T-helper 1 cell treated with Interleukin-12 subunit alpha and Interleukin-12 subunit beta and Interleukin-4 antibody, amounts not matched to agents 30 μg/mL and 1 μg/mL, for 36 hours (primary cell): ENCODE measurements around the gene ABHD17A.
A peak's percentile ranks its signal among the peaks of the same experiment; 100 is the strongest.

Experiments
- H3K27ac Mint-ChIP-seq: one replicate; pipeline ENCODE4 v1.8.0; 2021; ENCODE audit warnings: mild to moderate bottlenecking, mixed read lengths
- H3K27me3 Mint-ChIP-seq: one replicate; pipeline ENCODE4 v1.8.0; 2021; ENCODE audit warnings: low read depth, mixed read lengths
- H3K36me3 Mint-ChIP-seq: one replicate; pipeline ENCODE4 v1.8.0; 2021; ENCODE audit warnings: low read depth, mixed read lengths
- H3K4me1 Mint-ChIP-seq: one replicate; pipeline ENCODE4 v1.8.0; 2021; ENCODE audit warnings: low read depth, mixed read lengths
- H3K4me3 Mint-ChIP-seq: one replicate; pipeline ENCODE4 v1.8.0; 2021; ENCODE audit warnings: mild to moderate bottlenecking, moderate library complexity, mixed read lengths
- H3K9me3 Mint-ChIP-seq: one replicate; pipeline ENCODE4 v1.8.0; 2021; ENCODE audit warnings: mixed read lengths

ABHD17A gene

DNA sequence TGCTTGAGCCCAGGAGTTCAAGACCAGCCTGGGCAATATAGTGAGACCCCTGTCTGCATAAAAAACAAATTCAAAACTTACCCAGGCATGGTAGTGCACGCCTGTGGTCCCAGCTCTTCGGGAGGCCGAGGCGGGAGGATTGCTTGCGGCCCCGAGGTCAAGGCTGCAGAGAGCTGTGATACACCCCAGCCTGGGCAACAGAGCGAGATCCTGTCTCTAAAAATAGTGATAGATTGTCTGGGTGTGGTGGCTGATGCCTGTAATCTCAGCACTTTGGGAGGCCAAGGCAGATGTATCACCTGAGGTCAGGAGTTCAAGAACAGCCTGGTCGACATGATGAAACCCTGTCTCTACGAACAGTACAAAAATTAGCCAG is 18.0 kb downstream of the ABHD17A start:
- H3K4me1 Mint-ChIP-seq = peaks cover 14% of the 10 kb centered on the region
- H3K27me3 Mint-ChIP-seq = no peaks in the 10 kb centered on the region
- no peaks in the 10 kb centered on the region for H3K9me3 Mint-ChIP-seq
- H3K4me3 Mint-ChIP-seq = no peak overlapping the region
- peaks cover 6% of the 10 kb centered on the region for H3K36me3 Mint-ChIP-seq
- no peak overlapping the region for H3K27ac Mint-ChIP-seq

DNA sequence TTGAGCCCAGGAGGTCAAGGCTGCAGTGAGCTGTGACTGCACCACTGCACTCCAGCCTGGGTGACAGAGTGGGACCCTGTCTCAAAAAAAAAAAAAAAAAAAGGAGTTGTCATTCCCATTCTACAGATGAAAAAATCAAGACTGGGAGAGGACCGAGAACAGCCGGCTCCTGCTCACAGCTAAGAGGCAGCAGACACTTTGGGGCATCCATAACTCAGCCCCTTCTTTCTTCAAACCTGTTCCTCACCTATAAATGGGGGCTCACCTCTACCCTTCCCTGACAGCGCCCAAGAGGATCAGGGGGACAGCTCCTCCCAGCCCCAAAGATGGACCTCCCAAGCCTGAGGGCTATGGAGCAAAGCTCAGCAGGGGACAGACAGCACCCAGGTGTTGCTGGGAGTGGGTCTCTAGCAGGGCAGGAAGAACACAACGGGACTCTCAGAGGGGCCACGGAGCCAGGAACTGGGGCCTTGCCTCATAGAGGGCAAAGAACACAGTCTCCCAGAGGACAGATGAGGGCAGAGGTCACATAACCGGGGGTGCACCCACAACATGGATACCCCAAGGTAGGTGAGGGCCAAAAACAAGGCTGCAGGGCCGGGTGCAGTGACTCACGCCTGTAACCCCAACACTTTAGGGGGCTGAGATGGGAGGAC is 18.5 kb downstream of the ABHD17A start:
- H3K4me3 Mint-ChIP-seq = no peak overlapping the region
- peaks cover 6% of the 10 kb centered on the region for H3K36me3 Mint-ChIP-seq

DNA sequence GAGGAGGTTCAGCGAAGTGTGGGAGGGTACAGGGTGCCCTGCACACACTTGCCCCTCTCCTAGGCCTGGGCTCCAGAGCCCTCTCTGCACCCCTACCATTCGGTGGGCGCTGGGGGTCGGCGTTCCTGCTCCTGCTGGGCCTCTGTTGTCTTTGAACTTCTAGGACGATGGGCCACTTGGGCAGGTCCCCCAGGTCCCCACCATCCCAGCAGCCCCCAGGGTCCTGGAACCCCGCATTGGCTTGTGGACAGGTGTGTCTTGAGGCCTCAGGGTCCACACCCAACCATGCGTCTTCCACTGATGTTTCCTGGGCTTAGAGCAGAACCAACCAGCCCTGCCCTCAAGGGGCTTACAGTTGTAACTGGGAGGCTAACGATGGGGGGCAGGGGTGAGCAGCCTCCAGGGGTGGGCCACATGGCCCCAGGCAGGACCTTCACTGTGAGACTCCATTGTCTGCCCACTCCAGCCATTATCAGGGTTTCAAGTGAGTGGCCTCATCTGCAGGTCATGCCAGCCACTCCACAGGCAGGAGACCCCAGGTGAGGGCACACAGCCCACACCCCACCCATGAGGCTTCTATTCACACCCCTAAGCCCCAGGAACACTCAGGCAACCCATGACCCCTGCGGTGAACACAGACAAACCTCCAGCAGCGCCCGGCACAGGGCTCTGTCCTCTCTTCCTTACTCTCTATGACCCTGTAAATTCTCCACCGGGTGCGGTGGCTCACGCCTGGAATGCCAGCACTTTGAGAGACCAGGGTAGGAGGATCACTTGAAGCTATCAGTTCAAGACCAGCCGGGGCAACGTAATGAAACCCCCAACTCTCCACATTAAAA is 19.9 kb downstream of the ABHD17A start:
- Mint-ChIP-seq H3K27ac (peak overlapping the region; percentile 45), H3K9me3 (no peaks in the 10 kb centered on the region), H3K4me3 (peak overlapping the region; percentile 67), H3K4me1 (peaks cover 22% of the 10 kb centered on the region), H3K27me3 (no peaks in the 10 kb centered on the region), H3K36me3 (peaks cover 3% of the 10 kb centered on the region)

More for the DNA sequence above, 18.5 kb downstream of the ABHD17A start:
- H3K9me3 Mint-ChIP-seq = no peaks in the 10 kb centered on the region
- H3K27ac Mint-ChIP-seq = no peak overlapping the region
- no peaks in the 10 kb centered on the region for H3K27me3 Mint-ChIP-seq
- H3K4me1 Mint-ChIP-seq = peaks cover 14% of the 10 kb centered on the region

DNA sequence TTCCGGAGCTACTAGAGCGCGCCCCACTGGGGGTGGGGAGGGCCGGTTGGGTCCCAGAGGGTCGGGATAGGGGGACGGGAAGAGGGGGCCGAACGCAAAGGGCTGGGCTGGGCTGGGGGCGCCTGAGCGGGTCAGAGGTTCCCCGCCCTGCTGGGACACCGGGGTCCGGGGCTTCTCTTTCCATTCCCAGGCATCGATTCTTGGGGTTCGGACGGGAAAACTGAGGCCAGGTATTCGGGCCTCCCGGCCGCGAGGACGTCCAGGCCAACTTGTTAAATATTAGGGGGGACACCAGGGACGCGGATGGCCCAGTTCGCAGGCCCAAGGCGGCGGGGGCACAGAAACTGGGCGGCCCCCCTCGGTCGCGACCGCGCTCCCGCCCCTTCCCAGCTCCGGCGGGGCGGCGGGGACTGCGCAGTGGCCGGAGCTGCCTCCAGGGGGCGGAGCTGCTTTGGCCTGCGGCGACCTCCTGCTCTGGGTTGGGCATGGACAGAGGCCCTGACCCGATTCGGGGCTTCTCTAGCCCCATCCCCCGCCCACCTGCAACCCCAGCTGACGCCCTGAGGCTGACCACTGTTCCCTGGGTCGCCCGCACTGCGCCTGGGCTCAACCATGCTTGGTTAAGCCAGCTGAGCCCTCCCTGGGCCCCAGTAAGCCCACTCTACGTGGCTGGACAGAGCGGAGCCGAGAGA is 20.7 kb downstream of the ABHD17A start:
- Mint-ChIP-seq H3K4me1 (peaks cover 21% of the 10 kb centered on the region), H3K36me3 (peaks cover 3% of the 10 kb centered on the region), H3K9me3 (no peaks in the 10 kb centered on the region), H3K4me3 (peak overlapping the region; percentile 68), H3K27ac (peak overlapping the region; percentile 69), H3K27me3 (no peaks in the 10 kb centered on the region)

DNA sequence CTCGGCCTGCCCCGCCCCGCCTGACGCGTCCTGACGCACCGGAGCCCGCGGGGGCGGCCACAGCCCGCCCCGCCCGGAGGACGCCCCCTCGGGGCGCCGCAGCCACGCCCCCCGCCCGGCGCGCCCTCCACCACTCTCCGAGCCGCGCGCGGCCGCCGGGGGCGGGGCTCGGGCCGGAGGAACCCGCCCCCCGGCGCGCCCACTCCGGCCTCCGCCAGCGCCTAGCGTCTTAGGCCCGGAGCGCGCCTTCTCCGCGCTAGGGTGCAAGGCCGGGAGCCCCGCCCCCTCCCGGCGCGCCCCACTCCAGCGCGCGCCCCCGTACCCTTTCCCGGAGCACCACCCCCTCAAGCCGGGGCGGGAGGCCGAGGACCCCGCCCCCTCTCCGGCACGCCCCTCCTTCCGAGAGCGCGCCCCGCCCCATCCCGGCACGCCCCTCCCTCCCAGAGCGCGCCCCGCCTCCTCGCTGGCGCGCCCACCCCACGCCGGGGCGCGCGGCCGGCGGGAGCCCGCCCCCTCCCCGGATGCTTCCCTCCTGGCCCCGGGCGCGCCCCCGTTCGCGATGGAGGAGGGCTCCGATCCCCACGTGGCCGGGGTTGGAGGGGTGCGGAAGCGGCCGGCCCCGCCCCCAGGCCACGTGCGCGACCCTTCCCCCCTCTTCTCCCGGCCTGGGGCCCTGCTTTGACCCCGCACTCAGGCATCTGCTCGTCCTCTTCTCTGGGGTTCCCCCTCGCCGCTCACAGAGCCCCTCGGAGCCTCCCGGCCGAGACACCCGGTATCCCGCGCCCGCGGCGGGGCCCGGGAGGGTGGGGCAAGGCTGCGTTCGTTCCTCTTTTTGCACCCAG is 21.4 kb downstream of the ABHD17A start:
- H3K27me3 Mint-ChIP-seq = no peaks in the 10 kb centered on the region
- H3K4me3 Mint-ChIP-seq = peak overlapping the region; percentile 68
- H3K36me3 Mint-ChIP-seq = peaks cover 3% of the 10 kb centered on the region
- peak overlapping the region; percentile 69 for H3K27ac Mint-ChIP-seq
- H3K9me3 Mint-ChIP-seq = no peaks in the 10 kb centered on the region
- peaks cover 22% of the 10 kb centered on the region for H3K4me1 Mint-ChIP-seq

DNA sequence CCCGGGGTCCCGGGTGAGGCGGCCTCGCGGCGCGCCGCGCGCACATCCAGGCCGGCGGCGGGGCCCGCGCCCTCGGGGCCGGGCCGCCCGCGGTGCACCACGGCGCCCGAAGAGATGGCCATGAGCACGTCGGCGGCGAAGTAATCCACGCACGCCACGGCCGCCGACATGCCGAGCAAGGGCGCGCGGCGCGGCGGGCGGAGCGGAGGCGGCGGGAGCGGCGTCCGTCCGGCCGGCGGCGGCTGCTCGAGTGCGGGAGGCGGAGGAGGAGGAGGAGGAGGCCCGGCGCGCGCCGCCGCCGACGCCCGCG is 22.0 kb downstream of the ABHD17A start, which contains the start of gene KLF16:
KLF16 (minus strand) TSS at position 252 of the 310 bp plus-strand sequence; CDS start at position 170, 82 bp downstream.
- Mint-ChIP-seq H3K9me3 (no peaks in the 10 kb centered on the region), H3K36me3 (peaks cover 3% of the 10 kb centered on the region), H3K4me1 (peaks cover 19% of the 10 kb centered on the region), H3K4me3 (peak within 1 kb of the TSS; percentile 93), H3K27me3 (no peaks in the 10 kb centered on the region), H3K27ac (peak within 1 kb of the TSS; percentile 93)

DNA sequence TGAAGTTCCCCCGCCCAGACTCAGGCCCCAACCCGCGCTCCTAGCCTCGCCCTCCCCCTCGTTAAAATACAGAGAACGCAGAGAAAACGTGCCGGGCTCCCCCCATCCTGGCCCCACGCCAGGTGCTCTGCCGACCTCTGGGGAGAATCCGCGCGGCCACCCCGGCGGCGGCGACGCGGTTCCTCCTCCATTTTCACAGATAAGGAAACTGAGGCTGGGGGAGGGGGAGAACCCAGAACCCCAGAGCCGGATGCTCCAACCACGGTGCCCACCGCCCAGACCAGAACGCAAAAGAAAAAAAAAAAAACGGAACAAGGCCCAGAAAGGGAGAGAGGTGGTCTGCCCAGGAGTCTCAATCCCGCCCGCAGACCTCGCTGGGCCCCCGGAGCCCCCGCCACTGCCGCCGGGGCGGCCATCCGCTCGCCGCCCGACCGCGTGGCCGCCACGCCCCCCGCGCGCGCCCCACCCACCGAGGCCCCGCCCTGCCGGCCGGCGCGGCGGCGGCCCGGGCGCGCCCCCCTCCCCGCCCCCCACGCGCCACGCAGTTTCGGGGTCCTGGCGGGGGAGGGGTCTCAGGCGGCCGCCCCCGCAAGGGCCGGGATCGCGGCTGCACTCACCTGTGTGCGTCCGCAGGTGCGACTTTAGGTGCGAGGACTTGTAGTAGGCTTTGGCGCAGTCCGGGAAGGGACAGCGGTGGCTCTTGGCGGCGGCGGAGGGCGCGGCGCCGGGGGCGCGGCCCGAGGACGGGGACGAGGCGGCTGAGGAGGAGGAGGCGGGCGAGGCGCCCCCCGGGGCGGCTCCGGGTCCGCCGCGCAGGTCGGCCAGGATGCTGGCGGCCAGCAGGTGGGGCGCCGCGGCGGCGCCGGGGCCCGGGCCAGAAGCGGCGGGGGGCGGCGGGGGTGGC is 22.6 kb downstream of the ABHD17A start:
- Mint-ChIP-seq H3K4me3 (peak overlapping the region; percentile 93), H3K27me3 (no peaks in the 10 kb centered on the region), H3K9me3 (no peaks in the 10 kb centered on the region), H3K4me1 (peaks cover 15% of the 10 kb centered on the region), H3K36me3 (peaks cover 3% of the 10 kb centered on the region), H3K27ac (peak overlapping the region; percentile 93)

DNA sequence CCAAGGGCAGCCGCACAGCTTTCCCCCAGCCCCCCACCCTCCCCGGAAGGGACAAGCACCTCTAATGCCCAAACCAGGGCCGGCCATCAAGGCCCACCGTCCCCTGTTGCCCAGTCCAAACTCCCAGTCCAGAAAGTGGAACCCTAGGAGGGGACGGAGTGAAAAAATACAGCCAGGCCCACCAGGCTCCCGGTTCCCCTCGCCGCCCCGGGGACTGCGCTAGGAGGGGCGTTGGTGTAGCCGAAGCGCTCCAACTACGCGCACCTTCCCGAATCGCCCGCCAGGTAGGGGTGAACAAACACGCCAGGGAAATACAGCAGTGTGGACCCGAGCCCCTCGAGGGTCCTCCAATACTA is 23.2 kb downstream of the ABHD17A start:
- peak overlapping the region; percentile 93 for H3K4me3 Mint-ChIP-seq
- H3K27ac Mint-ChIP-seq = peak overlapping the region; percentile 93
- H3K9me3 Mint-ChIP-seq = no peaks in the 10 kb centered on the region
- H3K27me3 Mint-ChIP-seq = no peaks in the 10 kb centered on the region
- peaks cover 15% of the 10 kb centered on the region for H3K4me1 Mint-ChIP-seq
- H3K36me3 Mint-ChIP-seq = peaks cover 3% of the 10 kb centered on the region

DNA sequence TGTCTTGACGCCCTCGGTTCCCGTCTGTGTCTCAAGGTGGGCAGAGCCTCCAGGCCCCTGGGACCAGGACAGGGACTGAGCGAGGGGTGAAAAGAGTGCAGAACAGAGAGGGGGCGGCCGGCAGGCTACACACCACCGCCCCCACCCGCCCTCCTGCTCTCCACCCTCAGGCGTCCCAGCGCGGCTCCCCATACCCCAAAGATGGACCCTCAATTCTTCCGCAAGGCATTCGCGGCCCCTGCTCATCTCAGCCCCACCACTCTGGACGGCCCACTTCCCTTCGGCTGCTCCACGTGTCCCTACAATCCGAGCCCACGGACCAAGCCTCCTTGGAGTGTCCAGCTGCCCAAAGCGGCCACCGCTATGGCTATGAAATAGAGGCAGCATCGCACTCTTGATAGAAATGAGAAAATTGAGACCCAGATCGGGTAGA is 23.7 kb downstream of the ABHD17A start:
- Mint-ChIP-seq H3K4me3 (peak overlapping the region; percentile 93), H3K4me1 (peaks cover 15% of the 10 kb centered on the region), H3K36me3 (no peaks in the 10 kb centered on the region), H3K27ac (peak overlapping the region; percentile 93), H3K9me3 (no peaks in the 10 kb centered on the region), H3K27me3 (no peaks in the 10 kb centered on the region)

DNA sequence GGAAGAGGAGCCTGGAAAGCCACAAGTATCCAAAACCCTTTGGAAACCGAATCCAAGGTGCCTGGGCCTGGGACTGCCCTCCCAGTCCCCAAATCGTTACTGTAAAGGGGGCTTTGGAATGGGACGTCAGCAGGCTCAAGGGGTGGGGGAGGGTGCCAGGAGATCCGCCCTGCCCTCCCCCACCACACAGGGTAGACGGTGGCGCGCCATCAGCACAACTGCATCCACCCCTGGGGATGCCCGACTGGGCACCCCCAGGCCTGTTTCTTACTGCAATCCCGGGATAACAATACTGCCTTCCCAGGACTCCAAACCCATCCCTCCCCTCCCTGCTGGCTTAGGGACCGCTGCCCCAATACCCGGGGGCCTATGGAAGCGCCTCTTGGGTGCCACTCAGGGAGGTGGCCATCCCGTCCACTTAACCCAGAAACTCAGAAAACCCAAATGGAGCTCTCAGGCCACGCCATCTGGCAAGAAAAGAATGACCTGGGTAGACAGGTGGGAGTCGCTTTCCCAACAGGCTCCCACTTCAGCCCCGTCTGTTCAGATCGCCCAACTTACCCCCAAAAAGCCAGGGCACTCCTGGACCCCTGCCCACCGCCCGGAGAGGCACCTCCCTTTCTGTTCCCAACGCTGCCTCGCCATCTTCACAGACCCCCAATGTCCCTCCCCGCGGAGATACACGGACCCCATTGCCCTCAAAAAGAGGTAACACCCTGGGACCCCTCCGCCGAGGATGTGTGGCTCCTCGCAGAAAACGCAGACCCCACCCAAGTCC is 24.3 kb downstream of the ABHD17A start:
- peaks cover 18% of the 10 kb centered on the region for H3K4me1 Mint-ChIP-seq
- peak overlapping the region; percentile 93 for H3K4me3 Mint-ChIP-seq
- no peak overlapping the region for H3K27ac Mint-ChIP-seq
- H3K36me3 Mint-ChIP-seq = no peaks in the 10 kb centered on the region
- H3K9me3 Mint-ChIP-seq = no peaks in the 10 kb centered on the region
- no peaks in the 10 kb centered on the region for H3K27me3 Mint-ChIP-seq

DNA sequence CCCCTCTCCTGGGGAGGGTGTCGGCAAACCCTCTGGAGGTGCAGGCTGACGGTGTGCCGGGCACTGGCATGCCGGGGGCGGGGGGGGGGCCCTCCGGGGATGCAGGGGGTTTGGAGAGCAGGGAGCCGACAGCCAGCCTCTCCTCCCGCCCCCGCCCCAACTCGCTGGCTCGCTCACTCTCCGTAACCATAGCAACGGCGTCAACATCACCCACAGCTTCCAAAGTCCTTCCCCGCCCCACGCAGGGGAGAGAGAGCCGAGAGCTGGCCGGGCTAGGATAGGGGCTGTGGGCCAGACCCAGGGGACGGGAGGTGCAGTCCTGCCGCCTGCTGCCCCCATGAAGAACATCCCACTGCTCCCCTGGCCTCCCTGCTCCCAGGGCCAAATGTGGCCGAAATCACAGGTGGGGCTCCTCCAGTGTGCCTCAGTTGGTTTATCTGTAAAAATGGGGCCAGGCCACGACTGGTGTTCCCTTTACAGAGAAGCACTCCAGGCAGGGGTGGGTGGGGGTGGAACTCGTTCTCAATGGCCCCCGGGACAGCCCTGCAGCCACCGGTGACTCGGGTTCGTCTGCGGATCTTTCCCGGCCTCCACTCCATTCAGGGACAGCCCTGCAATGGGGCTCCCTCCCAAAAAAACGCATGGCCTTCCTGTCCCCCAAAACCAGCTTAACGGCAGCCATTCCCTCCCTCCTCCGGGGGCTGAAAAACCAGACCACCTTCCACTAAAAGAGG is 25.1 kb downstream of the ABHD17A start:
- H3K27ac Mint-ChIP-seq = no peak overlapping the region
- no peaks in the 10 kb centered on the region for H3K9me3 Mint-ChIP-seq
- H3K27me3 Mint-ChIP-seq = no peaks in the 10 kb centered on the region
- H3K36me3 Mint-ChIP-seq = no peaks in the 10 kb centered on the region
- H3K4me3 Mint-ChIP-seq = no peak overlapping the region
- peaks cover 20% of the 10 kb centered on the region for H3K4me1 Mint-ChIP-seq

DNA sequence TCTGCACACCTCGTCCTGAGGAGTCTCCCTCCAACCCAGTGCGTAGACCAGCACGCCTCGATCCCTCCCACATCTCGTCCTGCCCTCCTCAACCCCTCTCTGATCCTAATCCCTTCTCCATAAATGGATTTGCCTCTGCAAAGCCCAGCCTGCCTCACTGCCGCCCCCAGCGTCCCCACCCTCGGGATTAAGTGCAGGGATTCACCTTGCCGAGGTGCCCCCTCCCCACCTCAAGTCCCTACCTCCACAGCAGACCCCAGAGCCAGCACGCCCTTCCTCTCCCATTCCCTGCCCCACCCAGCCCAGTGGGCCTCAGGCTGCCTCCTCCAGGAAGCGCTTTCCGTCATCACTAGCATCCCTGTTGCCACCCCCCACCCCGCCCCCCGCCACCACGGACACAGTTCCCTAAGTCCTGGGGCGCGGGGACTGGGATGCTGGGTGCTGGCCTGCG is 25.9 kb downstream of the ABHD17A start:
- peaks cover 26% of the 10 kb centered on the region for H3K4me1 Mint-ChIP-seq
- no peaks in the 10 kb centered on the region for H3K27me3 Mint-ChIP-seq
- H3K4me3 Mint-ChIP-seq = peak overlapping the region; percentile 44
- no peaks in the 10 kb centered on the region for H3K9me3 Mint-ChIP-seq
- no peaks in the 10 kb centered on the region for H3K36me3 Mint-ChIP-seq
- H3K27ac Mint-ChIP-seq = peak overlapping the region; percentile 20
